Measurements from ENCODE around the gene UBE2QL1. TPM values are rescaled to one million over a fixed set of nuclear protein-coding genes. Genes with fewer than 3 reads are reported as not detected.

UBE2QL1 gene
- total RNA-seq, 1 donor from 2014 or later: 2.7 TPM

- Mint-ChIP-seq H3K27ac (ENCODE audit: unreplicated experiment) (peak overlapping the region; percentile 36), H3K4me1 (peaks cover 12% of the 10 kb centered on the region), H3K36me3 (ENCODE audit: low read depth) (no peaks in the 10 kb centered on the region), H3K9me3 (peaks cover 7% of the 10 kb centered on the region), H3K27me3 (ENCODE audit: low read depth) (no peaks in the 10 kb centered on the region), H3K4me3 (no peak overlapping the region)
- no peak for DNase-seq (ENCODE audit: low read depth, low spot score)
- TF ChIP-seq CTCF (conservative IDR thresholded peaks at IDR 0.05): no peak
These were observed 50.3 kb downstream of the UBE2QL1 start for GRCh38 chr5:6498968-6499367.

GRCh38 chr5:6501701-6502100 is 53.0 kb downstream of the UBE2QL1 start:
- Mint-ChIP-seq H3K27ac (ENCODE audit: unreplicated experiment) (no peak overlapping the region), H3K4me1 (peaks cover 12% of the 10 kb centered on the region), H3K4me3 (no peak overlapping the region), H3K27me3 (ENCODE audit: low read depth) (no peaks in the 10 kb centered on the region), H3K9me3 (peaks cover 7% of the 10 kb centered on the region), H3K36me3 (ENCODE audit: low read depth) (no peaks in the 10 kb centered on the region)
- no peak for TF ChIP-seq CTCF (conservative IDR thresholded peaks at IDR 0.05)
- DNase-seq (ENCODE audit: low read depth, low spot score): no peak

GRCh38 chr5:6502421-6502820 is 53.8 kb downstream of the UBE2QL1 start:
- Mint-ChIP-seq H3K4me3 (no peak overlapping the region), H3K9me3 (peaks cover 7% of the 10 kb centered on the region), H3K4me1 (peaks cover 12% of the 10 kb centered on the region), H3K27me3 (ENCODE audit: low read depth) (no peaks in the 10 kb centered on the region), H3K27ac (ENCODE audit: unreplicated experiment) (no peak overlapping the region), H3K36me3 (ENCODE audit: low read depth) (no peaks in the 10 kb centered on the region)
- no peak for TF ChIP-seq CTCF (conservative IDR thresholded peaks at IDR 0.05)
- no peak for DNase-seq (ENCODE audit: low read depth, low spot score)

GRCh38 chr5:6503342-6503741 is 54.7 kb downstream of the UBE2QL1 start:
- H3K4me3 Mint-ChIP-seq: no peak overlapping the region
- H3K27me3 Mint-ChIP-seq (ENCODE audit: low read depth): no peaks in the 10 kb centered on the region
- H3K9me3 Mint-ChIP-seq: peaks cover 7% of the 10 kb centered on the region
- no peak for DNase-seq (ENCODE audit: low read depth, low spot score)
- H3K4me1 Mint-ChIP-seq: peaks cover 12% of the 10 kb centered on the region
- TF ChIP-seq CTCF (conservative IDR thresholded peaks at IDR 0.05): no peak
- H3K27ac Mint-ChIP-seq (ENCODE audit: unreplicated experiment): no peak overlapping the region
- no peaks in the 10 kb centered on the region for H3K36me3 Mint-ChIP-seq (ENCODE audit: low read depth)

GRCh38 chr5:6504677-6505415 is 56.2 kb downstream of the UBE2QL1 start:
- Mint-ChIP-seq H3K4me3 (no peak overlapping the region), H3K27me3 (ENCODE audit: low read depth) (no peaks in the 10 kb centered on the region), H3K9me3 (peaks cover 7% of the 10 kb centered on the region), H3K36me3 (ENCODE audit: low read depth) (no peaks in the 10 kb centered on the region), H3K27ac (ENCODE audit: unreplicated experiment) (no peak overlapping the region), H3K4me1 (peaks cover under 1% of the 10 kb centered on the region)
- no peak for DNase-seq (ENCODE audit: low read depth, low spot score)
- no peak for TF ChIP-seq CTCF (conservative IDR thresholded peaks at IDR 0.05)
